Spleen (tissue), 7 donors: ENCODE results near the gene RHBDF2.
A peak's percentile ranks its signal among the peaks of the same experiment; 100 is the strongest.

Experiments used
- CTCF ChIP-seq, 11 experiments: fragments of 200-600 bp in 7 of 11; fragments of 450-650 bp in 4 of 11; sonication (generic) in 4 of 11; IDR thresholded peaks in 8 of 11; conservative IDR thresholded peaks in 3 of 11; 1 replicate in 7 of 11; 2 replicates in 4 of 11; pipeline versions ENCODE4 v1.4.0 to v1.8.0; 2016 to 2021; ENCODE audit warnings: antibody characterized with exemption in 11 of 11, inconsistent platforms in 4 of 11, mild to moderate bottlenecking in 1 of 11
- POLR2AphosphoS5 ChIP-seq, 3 donors: sonication (generic); formaldehyde crosslinking; IDR thresholded peaks; one replicate each; pipeline ENCODE4 v1.5.1; 2017; ENCODE audit warnings: antibody characterized with exemption in 3 of 3
- donor health status: DM: no; HTN: no; CAD: no; lungs with moderate emphysema.
- donor health status: DM: no; HTN: no; CAD: no.
- donor health status: DM: no; HTN: no; CAD: no.

- TF ChIP-seq CTCF (IDR thresholded peaks at IDR 0.05 in 8 of 11, conservative IDR thresholded peaks at IDR 0.05 in 3 of 11): peak in 9 of 11 experiments; percentile 5 to 52 (median 26)
- TF ChIP-seq POLR2AphosphoS5 (IDR thresholded peaks at IDR 0.05): no peak
Observed at GRCh38 chr17:76432712-76433336, 68.4 kb downstream of the RHBDF2 start.
